Measurements from ENCODE around the gene ZBTB40.

Gene ZBTB40

GRCh38 chr1:22451702-22452480 is at the start of gene ZBTB40:
Gene ZBTB40, plus strand, starts transcription at chr1:22451851. Its CDS starts 38,098 bp downstream, at chr1:22489949.
- in situ Hi-C loops (cut with HindIII; ENCODE audit: low sequenced_read_pairs), result no loop called here

GRCh38 chr1:22402356-22403053 is 49.1 kb upstream of the ZBTB40 start:
- in situ Hi-C loops (cut with HindIII; ENCODE audit: low sequenced_read_pairs), result no loop called here

- in situ Hi-C loops (cut with HindIII; ENCODE audit: low sequenced_read_pairs), result no loop called here
Observed at GRCh38 chr1:22404486-22404885, 47.2 kb upstream of the ZBTB40 start.

- in situ Hi-C loops (cut with HindIII; ENCODE audit: low sequenced_read_pairs), result no loop called here
Observed at GRCh38 chr1:22406722-22407495, 44.7 kb upstream of the ZBTB40 start.

- in situ Hi-C loops (cut with HindIII; ENCODE audit: low sequenced_read_pairs), result no loop called here
Observed at GRCh38 chr1:22408230-22408629, 43.4 kb upstream of the ZBTB40 start.

- in situ Hi-C loops (cut with HindIII; ENCODE audit: low sequenced_read_pairs), result no loop called here
Observed at GRCh38 chr1:22410401-22410800, 41.2 kb upstream of the ZBTB40 start.

GRCh38 chr1:22410928-22411495 is 40.6 kb upstream of the ZBTB40 start:
- in situ Hi-C loops (cut with HindIII; ENCODE audit: low sequenced_read_pairs), result no loop called here

GRCh38 chr1:22411589-22411988 is 40.1 kb upstream of the ZBTB40 start:
- in situ Hi-C loops (cut with HindIII; ENCODE audit: low sequenced_read_pairs), result no loop called here

- in situ Hi-C loops (cut with HindIII; ENCODE audit: low sequenced_read_pairs), result no loop called here
Observed at GRCh38 chr1:22412932-22413727, 38.5 kb upstream of the ZBTB40 start.

GRCh38 chr1:22413799-22414198 is 37.9 kb upstream of the ZBTB40 start:
- in situ Hi-C loops (cut with HindIII; ENCODE audit: low sequenced_read_pairs), result no loop called here

- in situ Hi-C loops (cut with HindIII; ENCODE audit: low sequenced_read_pairs), result no loop called here
Observed at GRCh38 chr1:22414244-22414751, 37.4 kb upstream of the ZBTB40 start.

- in situ Hi-C loops (cut with HindIII; ENCODE audit: low sequenced_read_pairs), result no loop called here
Observed at GRCh38 chr1:22415489-22415888, 36.2 kb upstream of the ZBTB40 start.

GRCh38 chr1:22416555-22417454 is 34.8 kb upstream of the ZBTB40 start:
- in situ Hi-C loops (cut with HindIII; ENCODE audit: low sequenced_read_pairs), result no loop called here

- in situ Hi-C loops (cut with HindIII; ENCODE audit: low sequenced_read_pairs), result no loop called here
Observed at GRCh38 chr1:22417466-22417865, 34.2 kb upstream of the ZBTB40 start.

GRCh38 chr1:22418312-22418711 is 33.3 kb upstream of the ZBTB40 start:
- in situ Hi-C loops (cut with HindIII; ENCODE audit: low sequenced_read_pairs), result no loop called here

- in situ Hi-C loops (cut with HindIII; ENCODE audit: low sequenced_read_pairs), result no loop called here
Observed at GRCh38 chr1:22418933-22419382, 32.7 kb upstream of the ZBTB40 start.

- in situ Hi-C loops (cut with HindIII; ENCODE audit: low sequenced_read_pairs), result no loop called here
Observed at GRCh38 chr1:22420455-22421053, 31.1 kb upstream of the ZBTB40 start.

- in situ Hi-C loops (cut with HindIII; ENCODE audit: low sequenced_read_pairs), result no loop called here
Observed at GRCh38 chr1:22426781-22427180, 24.9 kb upstream of the ZBTB40 start.

GRCh38 chr1:22428672-22429071 is 23.0 kb upstream of the ZBTB40 start:
- in situ Hi-C loops (cut with HindIII; ENCODE audit: low sequenced_read_pairs), result no loop called here

Measured in DLD1 (cell line).